HEK293 (cell line): Measurements from ENCODE around the gene ITGA5.

Experiments used
- GLIS2 ChIP-seq: fragments of 450-650 bp; formaldehyde crosslinking; IDR thresholded peaks from 2 replicates; pipeline ENCODE4 v1.5.1; 2016; ENCODE audit warnings: missing biosample characterization, missing genetic modification characterization
- KLF16 ChIP-seq: fragments of 450-650 bp; formaldehyde crosslinking; IDR thresholded peaks from 2 replicates; pipeline ENCODE4 v1.5.1; 2017; ENCODE audit warnings: missing biosample characterization, missing genetic modification characterization
- MEIS1 ChIP-seq: sonication (generic); formaldehyde crosslinking; IDR thresholded peaks from 2 replicates; pipeline ENCODE4 v1.8.1; 2022; ENCODE audit warnings: missing genetic modification reagents, mild to moderate bottlenecking, borderline replicate concordance
- SETDB1 ChIP-seq: IDR thresholded peaks from one replicate; pipeline ENCODE4 v1.6.1; 2017; ENCODE audit warnings: mild to moderate bottlenecking, low read length, moderate library complexity, mixed read lengths; ENCODE audit not compliant: insufficient read length
- SP7 ChIP-seq: fragments of 450-650 bp; formaldehyde crosslinking; IDR thresholded peaks from 2 replicates; pipeline ENCODE4 v1.5.1; 2016; ENCODE audit warnings: missing biosample characterization, missing genetic modification characterization
- ZBTB17 ChIP-seq: fragments of 450-650 bp; formaldehyde crosslinking; IDR thresholded peaks from 2 replicates; pipeline ENCODE4 v1.5.1; 2016; ENCODE audit warnings: missing biosample characterization, missing genetic modification characterization
- ZBTB20 ChIP-seq: fragments of 450-650 bp; formaldehyde crosslinking; IDR thresholded peaks from 2 replicates; pipeline ENCODE4 v1.5.1; 2016; ENCODE audit warnings: missing biosample characterization, missing genetic modification characterization
- ZEB2 ChIP-seq: fragments of 450-650 bp; formaldehyde crosslinking; IDR thresholded peaks from 2 replicates; pipeline ENCODE4 v1.5.1; 2016; ENCODE audit warnings: missing biosample characterization, missing genetic modification characterization
- ZNF157 ChIP-seq: fragments of 450-650 bp; formaldehyde crosslinking; IDR thresholded peaks from 2 replicates; pipeline ENCODE4 v1.5.1; 2016; ENCODE audit warnings: missing biosample characterization, missing genetic modification characterization
- ZNF350 ChIP-seq: fragments of 450-650 bp; formaldehyde crosslinking; IDR thresholded peaks from 2 replicates; pipeline ENCODE4 v1.5.0; 2017; ENCODE audit warnings: missing biosample characterization, mild to moderate bottlenecking, missing genetic modification characterization
- ZNF394 ChIP-seq: fragments of 450-650 bp; formaldehyde crosslinking; IDR thresholded peaks from 2 replicates; pipeline ENCODE4 v1.5.1; 2016; ENCODE audit warnings: missing biosample characterization, missing genetic modification characterization, mild to moderate bottlenecking, moderate library complexity, borderline replicate concordance
- ZNF473 ChIP-seq: fragments of 450-650 bp; formaldehyde crosslinking; IDR thresholded peaks from 2 replicates; pipeline ENCODE4 v1.5.1; 2017; ENCODE audit warnings: missing biosample characterization, missing genetic modification characterization
- ZNF530 ChIP-seq: fragments of 450-650 bp; formaldehyde crosslinking; IDR thresholded peaks from 2 replicates; pipeline ENCODE4 v1.5.1; 2016; ENCODE audit warnings: low read depth, missing biosample characterization, missing genetic modification characterization
- ZNF544 ChIP-seq: fragments of 450-650 bp; formaldehyde crosslinking; IDR thresholded peaks from 2 replicates; pipeline ENCODE4 v1.5.0; 2017; ENCODE audit warnings: missing biosample characterization, missing genetic modification characterization
- ZNF555 ChIP-seq: fragments of 450-650 bp; formaldehyde crosslinking; conservative IDR thresholded peaks from 2 replicates; pipeline ENCODE4 v1.5.1; 2017; ENCODE audit warnings: missing biosample characterization, mild to moderate bottlenecking, missing genetic modification characterization, inconsistent platforms
- ZNF571 ChIP-seq: fragments of 450-650 bp; formaldehyde crosslinking; IDR thresholded peaks from 2 replicates; pipeline ENCODE4 v1.5.0; 2017; ENCODE audit warnings: missing biosample characterization, missing genetic modification characterization
- ZNF664 ChIP-seq: fragments of 450-650 bp; formaldehyde crosslinking; IDR thresholded peaks from 2 replicates; pipeline ENCODE4 v1.5.1; 2016; ENCODE audit warnings: missing biosample characterization, missing genetic modification characterization
- TF ChIP-seq, protein P1 (sequence below): fragments of 450-650 bp; formaldehyde crosslinking; IDR thresholded peaks from 2 replicates; pipeline ENCODE4 v1.5.1; 2017; ENCODE audit warnings: missing biosample characterization, missing genetic modification characterization
- TF ChIP-seq, protein P2 (sequence below): fragments of 450-650 bp; formaldehyde crosslinking; IDR thresholded peaks from 2 replicates; pipeline ENCODE4 v1.5.1; 2016; ENCODE audit warnings: missing biosample characterization, missing genetic modification characterization
- TF ChIP-seq, protein P3 (sequence below): fragments of 450-650 bp; formaldehyde crosslinking; IDR thresholded peaks from 2 replicates; pipeline ENCODE4 v1.5.1; 2016; ENCODE audit warnings: missing biosample characterization, missing genetic modification characterization, borderline replicate concordance

The ITGA5 gene

DNA sequence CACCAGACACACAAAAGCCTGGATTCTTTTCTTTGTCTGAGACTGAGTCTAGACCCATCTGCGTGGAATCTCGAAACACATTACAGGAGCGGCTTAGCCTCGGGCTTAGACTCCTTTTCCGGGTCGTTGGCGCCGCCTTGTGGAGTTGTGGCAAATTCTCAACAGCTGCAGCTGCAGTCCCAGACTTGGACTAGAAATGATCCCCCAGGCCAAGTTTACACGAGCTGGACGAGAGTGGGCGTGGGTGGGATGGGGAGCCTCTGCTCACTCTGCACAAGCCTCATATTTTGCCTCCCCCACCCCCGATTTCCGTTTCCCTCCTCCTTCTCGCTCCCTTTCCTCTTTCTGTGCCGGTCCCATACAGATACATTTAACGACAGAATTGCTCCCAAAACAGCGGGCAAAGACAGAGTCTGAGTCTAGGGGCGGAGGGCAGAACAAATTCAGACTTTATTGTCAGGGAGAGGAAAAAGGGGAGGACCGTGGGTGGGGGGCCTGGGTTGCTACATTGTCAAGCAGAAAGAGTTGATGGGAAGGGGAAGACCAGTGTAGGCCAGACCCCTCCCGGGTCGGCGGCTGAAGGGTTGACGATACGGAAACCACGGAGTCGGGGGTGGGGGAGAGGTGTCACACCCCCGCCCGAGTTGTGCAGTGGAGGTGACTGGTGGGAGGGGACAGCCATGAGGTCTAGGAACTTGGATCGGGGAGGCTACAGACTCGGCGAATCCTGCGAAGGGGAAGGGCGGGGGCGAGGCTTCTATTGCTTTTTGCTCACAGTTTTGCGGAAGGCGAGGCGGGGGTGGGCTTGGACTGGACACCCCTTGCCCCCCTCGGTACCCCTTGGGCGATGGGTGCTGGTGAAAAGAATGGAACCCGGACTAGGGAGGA, 50.1 kb downstream of the ITGA5 start (continued):
- TF ChIP-seq, protein P1, sequence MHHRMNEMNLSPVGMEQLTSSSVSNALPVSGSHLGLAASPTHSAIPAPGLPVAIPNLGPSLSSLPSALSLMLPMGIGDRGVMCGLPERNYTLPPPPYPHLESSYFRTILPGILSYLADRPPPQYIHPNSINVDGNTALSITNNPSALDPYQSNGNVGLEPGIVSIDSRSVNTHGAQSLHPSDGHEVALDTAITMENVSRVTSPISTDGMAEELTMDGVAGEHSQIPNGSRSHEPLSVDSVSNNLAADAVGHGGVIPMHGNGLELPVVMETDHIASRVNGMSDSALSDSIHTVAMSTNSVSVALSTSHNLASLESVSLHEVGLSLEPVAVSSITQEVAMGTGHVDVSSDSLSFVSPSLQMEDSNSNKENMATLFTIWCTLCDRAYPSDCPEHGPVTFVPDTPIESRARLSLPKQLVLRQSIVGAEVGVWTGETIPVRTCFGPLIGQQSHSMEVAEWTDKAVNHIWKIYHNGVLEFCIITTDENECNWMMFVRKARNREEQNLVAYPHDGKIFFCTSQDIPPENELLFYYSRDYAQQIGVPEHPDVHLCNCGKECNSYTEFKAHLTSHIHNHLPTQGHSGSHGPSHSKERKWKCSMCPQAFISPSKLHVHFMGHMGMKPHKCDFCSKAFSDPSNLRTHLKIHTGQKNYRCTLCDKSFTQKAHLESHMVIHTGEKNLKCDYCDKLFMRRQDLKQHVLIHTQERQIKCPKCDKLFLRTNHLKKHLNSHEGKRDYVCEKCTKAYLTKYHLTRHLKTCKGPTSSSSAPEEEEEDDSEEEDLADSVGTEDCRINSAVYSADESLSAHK = no peak
- no peak for TF ChIP-seq ZNF544 (tag by site-specific recombination)
- TF ChIP-seq, protein P2, sequence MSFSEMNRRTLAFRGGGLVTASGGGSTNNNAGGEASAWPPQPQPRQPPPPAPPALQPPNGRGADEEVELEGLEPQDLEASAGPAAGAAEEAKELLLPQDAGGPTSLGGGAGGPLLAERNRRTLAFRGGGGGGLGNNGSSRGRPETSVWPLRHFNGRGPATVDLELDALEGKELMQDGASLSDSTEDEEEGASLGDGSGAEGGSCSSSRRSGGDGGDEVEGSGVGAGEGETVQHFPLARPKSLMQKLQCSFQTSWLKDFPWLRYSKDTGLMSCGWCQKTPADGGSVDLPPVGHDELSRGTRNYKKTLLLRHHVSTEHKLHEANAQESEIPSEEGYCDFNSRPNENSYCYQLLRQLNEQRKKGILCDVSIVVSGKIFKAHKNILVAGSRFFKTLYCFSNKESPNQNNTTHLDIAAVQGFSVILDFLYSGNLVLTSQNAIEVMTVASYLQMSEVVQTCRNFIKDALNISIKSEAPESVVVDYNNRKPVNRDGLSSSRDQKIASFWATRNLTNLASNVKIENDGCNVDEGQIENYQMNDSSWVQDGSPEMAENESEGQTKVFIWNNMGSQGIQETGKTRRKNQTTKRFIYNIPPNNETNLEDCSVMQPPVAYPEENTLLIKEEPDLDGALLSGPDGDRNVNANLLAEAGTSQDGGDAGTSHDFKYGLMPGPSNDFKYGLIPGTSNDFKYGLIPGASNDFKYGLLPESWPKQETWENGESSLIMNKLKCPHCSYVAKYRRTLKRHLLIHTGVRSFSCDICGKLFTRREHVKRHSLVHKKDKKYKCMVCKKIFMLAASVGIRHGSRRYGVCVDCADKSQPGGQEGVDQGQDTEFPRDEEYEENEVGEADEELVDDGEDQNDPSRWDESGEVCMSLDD (tag by site-specific recombination) = peak; percentile 81
- TF ChIP-seq ZNF555 (tag by site-specific recombination) = no peak
- TF ChIP-seq ZNF394 (tag by site-specific recombination) = no peak
- no peak for TF ChIP-seq ZNF571 (tag by site-specific recombination)
- TF ChIP-seq ZBTB17 = peak; percentile 77
- TF ChIP-seq ZNF664 (tag by site-specific recombination) = no peak
- no peak for TF ChIP-seq ZBTB20 (tag by site-specific recombination)
- no peak for TF ChIP-seq ZNF350 (tag by site-specific recombination)
- peak; percentile 82 for TF ChIP-seq GLIS2 (tag by site-specific recombination)
- no peak for TF ChIP-seq MEIS1
- no peak for TF ChIP-seq ZEB2 (tag by site-specific recombination)
- no peak for TF ChIP-seq SETDB1
- TF ChIP-seq SP7 = peak; percentile 48
- TF ChIP-seq ZNF157 (tag by site-specific recombination) = no peak
- TF ChIP-seq, protein P3, sequence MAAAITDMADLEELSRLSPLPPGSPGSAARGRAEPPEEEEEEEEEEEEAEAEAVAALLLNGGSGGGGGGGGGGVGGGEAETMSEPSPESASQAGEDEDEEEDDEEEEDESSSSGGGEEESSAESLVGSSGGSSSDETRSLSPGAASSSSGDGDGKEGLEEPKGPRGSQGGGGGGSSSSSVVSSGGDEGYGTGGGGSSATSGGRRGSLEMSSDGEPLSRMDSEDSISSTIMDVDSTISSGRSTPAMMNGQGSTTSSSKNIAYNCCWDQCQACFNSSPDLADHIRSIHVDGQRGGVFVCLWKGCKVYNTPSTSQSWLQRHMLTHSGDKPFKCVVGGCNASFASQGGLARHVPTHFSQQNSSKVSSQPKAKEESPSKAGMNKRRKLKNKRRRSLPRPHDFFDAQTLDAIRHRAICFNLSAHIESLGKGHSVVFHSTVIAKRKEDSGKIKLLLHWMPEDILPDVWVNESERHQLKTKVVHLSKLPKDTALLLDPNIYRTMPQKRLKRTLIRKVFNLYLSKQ (tag by site-specific recombination) = no peak
- TF ChIP-seq ZNF473 (tag by site-specific recombination) = no peak
- no peak for TF ChIP-seq ZNF530 (tag by site-specific recombination)
- TF ChIP-seq KLF16 (tag by site-specific recombination) = no peak
- TF ChIP-seq, all 188 proteins: peak for 25
